Heart right ventricle (tissue), 16 donors: ENCODE results near the gene POLR2C. TPM values are rescaled to one million over a fixed set of nuclear protein-coding genes. Genes with fewer than 3 reads are reported as not detected.
A peak's percentile ranks its signal among the peaks of the same experiment; 100 is the strongest.

ENCODE experiments used
- ATAC-seq, 8 donors: fragments of 200-7000 bp; cut with Tn5 transposase; one replicate each; pipeline ENCODE4 v1.9.1; 2020; ENCODE audit warnings: mild to moderate bottlenecking in 8 of 8, moderate library complexity in 8 of 8, moderate number of reproducible peaks in 1 of 8
- DNase-seq, 2 donors: peaks; one replicate each; pipeline ENCODE4 v3.0.0-alpha.2; 2020
- H3K27ac ChIP-seq, 10 donors: fragments of 200-600 bp; sonication (generic) in 2 of 10; one replicate each; pipeline versions ENCODE4 v1.5.0 to v1.8.0; 2020 to 2022; ENCODE audit warnings: mild to moderate bottlenecking in 3 of 10
- H3K27me3 ChIP-seq, 7 donors: fragments of 200-600 bp; one replicate each; pipeline ENCODE4 v1.8.0; 2021 to 2022; ENCODE audit warnings: mild to moderate bottlenecking in 2 of 7
- H3K36me3 ChIP-seq, 9 donors: fragments of 200-600 bp; sonication (generic) in 1 of 9; one replicate each; pipeline versions ENCODE4 v1.5.0 to v1.8.0; 2020 to 2022; ENCODE audit warnings: mild to moderate bottlenecking in 2 of 9
- H3K4me1 ChIP-seq, 9 donors: fragments of 200-600 bp; sonication (generic) in 1 of 9; one replicate each; pipeline versions ENCODE4 v1.5.0 to v1.8.0; 2020 to 2022; ENCODE audit warnings: mild to moderate bottlenecking in 4 of 9
- H3K4me3 ChIP-seq, 10 donors: fragments of 200-600 bp; sonication (generic) in 2 of 10; one replicate each; pipeline versions ENCODE4 v1.5.0 to v1.8.0; 2020 to 2022; ENCODE audit warnings: mild to moderate bottlenecking in 7 of 10, moderate library complexity in 2 of 10
- H3K9me3 ChIP-seq, 11 donors: fragments of 200-600 bp in 10 of 11; sonication (generic) in 2 of 11; one replicate each; pipeline versions ENCODE4 v1.5.0 to v1.8.0; 2013 to 2022; ENCODE audit warnings: mild to moderate bottlenecking in 2 of 11, control low read depth in 1 of 11, moderate library complexity in 1 of 11
- WGBS, 2 donors: extraction: QIAGEN DNeasy Blood & Tissue Kit; methylation state at CpG; one replicate each; pipeline ENCODE4 v1.1.7; 2013; ENCODE audit warnings: inconsistent platforms in 1 of 2; 5-methylcytosine and 5-hydroxymethylcytosine counted together
- intact Hi-C, 10 donors: fragments of 100-400 bp; cut with DNase I; formaldehyde crosslinking; loops; one replicate each; pipeline versions ENCODE4 v1.11.1 to v1.14.2; 2022
- polyA plus RNA-seq, 2 donors: library from polyadenylated mRNA; stranded (reverse); fragments of 200-250 nt; gene quantifications; one replicate each; pipeline ENCODE4 v1.2.3, GENCODE V29; 2013
- total RNA-seq, 10 donors: library from RNA; stranded (reverse); fragmentation: NEBNext Ultra II Directional in 3 of 10; extraction: Animal tissue kit (Norgen Biotek cat#: 25700) in 3 of 10; gene quantifications; one replicate each; pipeline versions ENCODE4 v1.2.1 to v1.2.4, GENCODE V29; 2021 to 2023
- TF ChIP-seq, protein P1 (sequence below), 9 donors: fragments of 200-600 bp; sonication (generic) in 2 of 9; IDR thresholded peaks; one replicate each; pipeline versions ENCODE4 v1.5.0 to v1.8.0; 2021 to 2022; ENCODE audit warnings: antibody characterized with exemption in 9 of 9, mild to moderate bottlenecking in 5 of 9, moderate library complexity in 1 of 9
- donor health status: Arrhythmogenic right ventricular cardiomyopathy.
- donor health status: ischemic (EF 13 %, LVEDD 7.1; RV severe dilation, severe dysfunction).
- donor health status: healthy with polysubstance abuse.
- donor health status: DM: no; HTN: yes; CAD: no.
- donor health status: DM: no; HTN: no; CAD: no.
- donor health status: ischemic (EF 25% LVEDD 6.9; RV normal size, moderate dysfunction).
- donor health status: ischemic (EF 25% LVEDD 5.7; RV mildly dilated, moderate dysfunction).
- donor health status: healthy.
- donor health status: DM: yes; HTN: yes; CAD: no.
- donor health status: Ischemic cardiomyopathy.
- donor health status: ischemic (EF 35%, LVEDD 5.7; RV mildly dilated, moderate dysfunction).
- donor health status: nonischemic (EF 11% LVEDD 7.7; RV severe dilation, severe dysfunction).
- donor health status: DM: yes; HTN: yes; CAD: no.
- donor health status: PGD.
- donor health status: ischemic (EF 29% LVEDD 5.4; RV normal size, mild dysfunction).
- donor health status: nonischemic (EF 23%, LVEDD 6.1; RV moderate dilation, normal function).

The POLR2C gene
- total and polyA plus RNA-seq, 12 donors, result 17.9 to 56.7 (median 46.1) TPM

DNA sequence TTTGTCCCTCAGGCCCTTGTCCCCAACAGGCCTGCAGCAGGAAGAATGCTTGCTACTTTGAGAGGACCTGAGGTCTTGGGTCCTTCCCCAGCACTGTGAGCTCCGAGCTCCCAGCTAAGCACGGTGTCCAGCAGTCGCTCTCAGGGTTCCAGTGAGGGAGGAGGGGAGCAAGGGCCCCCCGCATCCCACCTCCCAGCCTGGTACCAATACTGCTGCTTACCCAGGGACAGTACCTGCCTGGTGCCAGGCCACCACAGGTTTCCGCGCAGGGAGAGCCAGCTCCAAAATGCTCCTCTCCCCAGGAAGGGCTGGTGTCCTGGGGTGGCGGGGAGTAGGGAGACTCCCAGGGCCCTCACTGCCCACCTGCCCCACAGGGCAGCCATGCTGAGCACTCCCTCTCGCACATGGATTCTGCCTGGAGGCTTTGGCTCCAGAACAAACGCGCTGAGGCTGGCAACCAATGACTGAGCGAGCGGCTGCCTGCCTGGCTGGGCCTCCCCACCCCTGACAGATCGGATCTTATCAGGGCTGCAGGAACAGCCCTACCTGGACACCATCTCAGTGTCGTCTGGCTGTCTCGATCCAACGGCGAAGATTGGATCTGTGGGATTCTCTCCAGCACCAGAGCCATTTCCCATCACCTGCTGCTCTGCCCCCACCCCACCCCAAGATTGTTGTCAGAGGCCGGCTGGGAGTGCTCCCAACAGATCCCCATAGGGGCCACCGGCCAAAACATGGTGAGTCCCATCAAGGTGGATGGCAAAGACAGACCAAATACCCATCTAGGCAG lies 21.4 kb downstream of the POLR2C start:
- no peak for DNase-seq
- Histone ChIP-seq H3K4me3 (no peak overlapping the region), H3K4me1 (peaks cover 20 to 48% (median 38%) of the 10 kb centered on the region in 9 donors), H3K27ac (peak overlapping the region in 1 of 10 donors; percentile 84), H3K9me3 (no peaks in the 10 kb centered on the region), H3K36me3 (no peaks in the 10 kb centered on the region), H3K27me3 (peaks cover 0 to 15% (median 0%) of the 10 kb centered on the region in 7 donors)
- intact Hi-C loops, result loop anchor here in 1 of 10 donors (5.0 kb wide), 1 partner anchor 43 kb away; no protein-coding TSS in a partner anchor
- 72 to 83% methylated on average over 18 to 19 of the region's 19 CpGs for WGBS, 2 donors
- no peak for ATAC-seq
- TF ChIP-seq, protein P1, sequence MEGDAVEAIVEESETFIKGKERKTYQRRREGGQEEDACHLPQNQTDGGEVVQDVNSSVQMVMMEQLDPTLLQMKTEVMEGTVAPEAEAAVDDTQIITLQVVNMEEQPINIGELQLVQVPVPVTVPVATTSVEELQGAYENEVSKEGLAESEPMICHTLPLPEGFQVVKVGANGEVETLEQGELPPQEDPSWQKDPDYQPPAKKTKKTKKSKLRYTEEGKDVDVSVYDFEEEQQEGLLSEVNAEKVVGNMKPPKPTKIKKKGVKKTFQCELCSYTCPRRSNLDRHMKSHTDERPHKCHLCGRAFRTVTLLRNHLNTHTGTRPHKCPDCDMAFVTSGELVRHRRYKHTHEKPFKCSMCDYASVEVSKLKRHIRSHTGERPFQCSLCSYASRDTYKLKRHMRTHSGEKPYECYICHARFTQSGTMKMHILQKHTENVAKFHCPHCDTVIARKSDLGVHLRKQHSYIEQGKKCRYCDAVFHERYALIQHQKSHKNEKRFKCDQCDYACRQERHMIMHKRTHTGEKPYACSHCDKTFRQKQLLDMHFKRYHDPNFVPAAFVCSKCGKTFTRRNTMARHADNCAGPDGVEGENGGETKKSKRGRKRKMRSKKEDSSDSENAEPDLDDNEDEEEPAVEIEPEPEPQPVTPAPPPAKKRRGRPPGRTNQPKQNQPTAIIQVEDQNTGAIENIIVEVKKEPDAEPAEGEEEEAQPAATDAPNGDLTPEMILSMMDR (IDR thresholded peaks at IDR 0.05), result no peak

DNA sequence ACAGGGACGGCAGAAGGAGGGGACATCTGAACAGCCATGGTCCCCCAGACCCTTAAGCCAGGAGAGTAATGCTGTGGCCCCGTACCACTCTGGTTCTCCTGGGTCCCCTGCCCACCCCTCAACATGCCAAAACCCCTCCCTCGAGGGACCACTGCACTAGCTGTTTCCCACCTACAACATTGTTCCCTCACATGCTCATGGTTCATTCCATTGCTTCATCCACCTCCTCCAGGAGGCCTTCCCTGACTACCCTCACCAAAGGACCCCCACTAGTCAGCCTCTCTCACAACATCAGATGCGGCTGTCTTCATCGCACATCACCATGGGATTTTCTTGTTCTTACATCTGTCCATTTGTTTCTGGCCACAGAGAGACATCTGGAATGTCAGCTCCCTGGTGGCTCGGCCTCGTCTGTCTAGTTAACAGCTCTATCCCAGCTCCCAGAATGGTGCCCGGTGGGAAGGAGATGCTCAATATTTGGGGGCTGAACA lies 22.1 kb downstream of the POLR2C start:
- H3K4me3 ChIP-seq, result peak overlapping the region in 1 of 10 donors; percentile 81
- peaks cover 14 to 42% (median 32%) of the 10 kb centered on the region in 9 donors for H3K4me1 ChIP-seq
- H3K27ac ChIP-seq, result peak overlapping the region in 2 of 10 donors; percentile 83 to 84
- 82 to 83% methylated on average over 8 of the region's 8 CpGs for WGBS, 2 donors
- intact Hi-C loops, result loop anchor here in 2 of 10 donors (5.0 kb wide), 2 partner anchors 43 to 48 kb away; no protein-coding TSS in a partner anchor
- H3K9me3 ChIP-seq, result no peaks in the 10 kb centered on the region
- TF ChIP-seq, protein P1 (IDR thresholded peaks at IDR 0.05), result no peak
- H3K27me3 ChIP-seq, result peaks cover 0 to 9% (median 0%) of the 10 kb centered on the region in 7 donors
- no peak for DNase-seq
- H3K36me3 ChIP-seq, result no peaks in the 10 kb centered on the region
- no peak for ATAC-seq

DNA sequence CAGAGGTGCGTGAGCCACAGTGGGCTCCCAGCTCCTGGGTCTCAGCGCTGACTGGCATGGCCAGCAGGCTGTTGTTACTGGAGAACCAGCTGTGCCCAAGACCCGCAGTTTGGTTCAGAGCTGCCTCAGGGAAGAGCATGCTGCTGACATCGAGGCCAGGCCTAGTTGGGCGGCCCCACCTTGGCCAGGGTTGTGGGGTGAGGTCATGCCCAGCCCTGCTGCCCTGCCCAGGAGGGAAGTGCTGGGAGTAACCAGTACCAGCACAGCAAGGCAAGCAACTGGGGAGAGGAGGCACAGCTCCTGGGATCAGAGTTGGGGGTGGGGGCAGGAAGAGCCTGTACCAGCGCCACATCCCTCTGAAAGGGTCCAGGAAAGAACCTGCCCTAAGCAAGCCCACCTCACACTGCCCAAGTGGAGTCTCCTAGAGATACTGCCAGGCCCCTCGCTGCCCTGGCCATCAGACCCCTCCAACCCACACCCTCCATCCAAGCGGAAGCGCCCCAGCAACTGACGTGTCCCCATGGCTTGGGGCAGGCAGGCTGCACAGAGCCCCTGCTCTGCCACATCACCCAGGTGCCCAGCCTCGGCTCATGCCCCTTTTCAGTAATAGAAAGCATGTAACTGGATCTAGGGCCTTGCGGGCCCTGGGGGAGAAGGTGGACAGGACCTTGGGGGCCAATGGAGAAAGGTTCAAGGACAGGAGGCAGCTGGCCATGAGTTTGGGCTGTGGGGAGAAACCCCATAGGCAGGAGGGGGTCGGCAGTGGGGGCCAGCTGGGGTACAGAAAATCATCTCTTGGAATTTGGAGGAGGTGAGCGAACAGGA lies 22.8 kb downstream of the POLR2C start:
- ATAC-seq (peak in 3 of 8 donors; percentile 5 to 13 (median 9)), DNase-seq (no peak)
- 72 to 76% methylated on average over 14 of the region's 14 CpGs for WGBS, 2 donors
- TF ChIP-seq, protein P1 (IDR thresholded peaks at IDR 0.05), result no peak
- Histone ChIP-seq H3K27ac (peak overlapping the region in 9 of 10 donors; percentile 40 to 84 (median 77)), H3K36me3 (no peaks in the 10 kb centered on the region), H3K27me3 (peaks cover 0 to 7% (median 0%) of the 10 kb centered on the region in 7 donors), H3K4me3 (peak overlapping the region; percentile 58 to 90 (median 82)), H3K4me1 (peaks cover 9 to 34% (median 25%) of the 10 kb centered on the region in 9 donors), H3K9me3 (no peaks in the 10 kb centered on the region)
- intact Hi-C loops, result loop anchor here in 1 of 10 donors (5.0 kb wide), 1 partner anchor 47 kb away; no protein-coding TSS in a partner anchor
